ENCODE measurements around the gene KIT. TPM values are rescaled to one million over a fixed set of nuclear protein-coding genes. Genes with fewer than 3 reads are reported as not detected.

The KIT gene
- total RNA-seq, 2 experiments from 2014 or later, result 0.23 to 0.28 TPM

DNA sequence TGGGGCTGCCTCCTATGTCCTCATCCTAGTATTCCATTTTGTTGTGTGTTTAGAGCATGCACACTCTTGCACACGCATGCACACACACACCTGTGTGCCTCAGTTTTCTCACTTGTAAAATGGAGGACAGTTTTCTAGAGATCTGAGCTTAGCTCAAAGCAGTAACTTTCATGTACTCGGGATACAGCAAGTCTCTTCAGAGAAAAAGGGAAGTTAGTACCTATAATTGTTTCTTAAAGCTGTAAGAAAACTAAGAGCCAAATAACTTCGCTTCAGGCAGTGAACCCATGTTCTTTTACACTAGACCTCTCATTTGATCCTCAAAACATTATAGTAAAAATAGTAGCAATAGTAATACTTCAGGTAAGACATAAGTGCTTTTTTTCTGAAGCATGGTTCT, 49.6 kb downstream of the KIT start:
- Mint-ChIP-seq H3K4me1 (no peaks in the 10 kb centered on the region), H3K27me3 (peaks cover 5% of the 10 kb centered on the region), H3K4me3 (no peak overlapping the region), H3K9me3 (no peaks in the 10 kb centered on the region), H3K36me3 (no peaks in the 10 kb centered on the region), H3K27ac (no peak overlapping the region)
- no peak for DNase-seq

GRCh38 chr4:54708339-54709279, 50.9 kb downstream of the KIT start:
- H3K27ac Mint-ChIP-seq, result no peak overlapping the region
- H3K4me3 Mint-ChIP-seq, result no peak overlapping the region

GRCh38 chr4:54709400-54709799, 51.6 kb downstream of the KIT start:
- peaks cover 5% of the 10 kb centered on the region for H3K27me3 Mint-ChIP-seq
- no peak overlapping the region for H3K27ac Mint-ChIP-seq
- no peaks in the 10 kb centered on the region for H3K36me3 Mint-ChIP-seq
- H3K9me3 Mint-ChIP-seq, result no peaks in the 10 kb centered on the region
- no peak overlapping the region for H3K4me3 Mint-ChIP-seq
- no peak for DNase-seq
- no peaks in the 10 kb centered on the region for H3K4me1 Mint-ChIP-seq

More at GRCh38 chr4:54708339-54709279, 50.9 kb downstream of the KIT start:
- DNase-seq, result no peak
- H3K4me1 Mint-ChIP-seq, result no peaks in the 10 kb centered on the region
- no peaks in the 10 kb centered on the region for H3K9me3 Mint-ChIP-seq
- H3K36me3 Mint-ChIP-seq, result no peaks in the 10 kb centered on the region
- H3K27me3 Mint-ChIP-seq, result peaks cover 5% of the 10 kb centered on the region

DNA sequence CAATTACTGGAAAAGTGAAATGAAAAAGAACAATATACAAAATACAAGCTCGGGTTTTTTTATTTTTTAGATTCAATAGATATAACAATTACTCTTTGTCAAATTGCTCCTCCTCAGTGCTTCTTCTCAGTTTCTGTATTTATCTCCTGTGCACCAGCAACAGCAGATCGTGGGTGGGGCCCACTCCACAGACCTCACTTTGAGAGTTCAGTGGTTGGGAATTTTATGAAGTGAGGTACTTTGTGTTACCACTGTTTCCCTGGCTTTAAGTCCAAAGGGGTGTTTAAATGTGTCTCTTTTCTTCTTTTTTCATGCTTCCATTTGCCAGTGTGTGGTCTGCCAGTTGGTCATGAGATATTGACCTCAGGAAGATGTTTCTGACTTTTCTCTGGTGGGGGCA, 54.4 kb downstream of the KIT start:
- Mint-ChIP-seq H3K4me1 (no peaks in the 10 kb centered on the region), H3K27me3 (peaks cover 5% of the 10 kb centered on the region), H3K9me3 (no peaks in the 10 kb centered on the region), H3K36me3 (no peaks in the 10 kb centered on the region), H3K4me3 (no peak overlapping the region), H3K27ac (no peak overlapping the region)
- no peak for DNase-seq

- no peaks in the 10 kb centered on the region for H3K9me3 Mint-ChIP-seq
- H3K27ac Mint-ChIP-seq, result no peak overlapping the region
- no peak for DNase-seq
- H3K27me3 Mint-ChIP-seq, result no peaks in the 10 kb centered on the region
- no peaks in the 10 kb centered on the region for H3K36me3 Mint-ChIP-seq
- H3K4me1 Mint-ChIP-seq, result no peaks in the 10 kb centered on the region
- no peak overlapping the region for H3K4me3 Mint-ChIP-seq
These were observed 56.9 kb downstream of the KIT start for GRCh38 chr4:54714631-54715030.

DNA sequence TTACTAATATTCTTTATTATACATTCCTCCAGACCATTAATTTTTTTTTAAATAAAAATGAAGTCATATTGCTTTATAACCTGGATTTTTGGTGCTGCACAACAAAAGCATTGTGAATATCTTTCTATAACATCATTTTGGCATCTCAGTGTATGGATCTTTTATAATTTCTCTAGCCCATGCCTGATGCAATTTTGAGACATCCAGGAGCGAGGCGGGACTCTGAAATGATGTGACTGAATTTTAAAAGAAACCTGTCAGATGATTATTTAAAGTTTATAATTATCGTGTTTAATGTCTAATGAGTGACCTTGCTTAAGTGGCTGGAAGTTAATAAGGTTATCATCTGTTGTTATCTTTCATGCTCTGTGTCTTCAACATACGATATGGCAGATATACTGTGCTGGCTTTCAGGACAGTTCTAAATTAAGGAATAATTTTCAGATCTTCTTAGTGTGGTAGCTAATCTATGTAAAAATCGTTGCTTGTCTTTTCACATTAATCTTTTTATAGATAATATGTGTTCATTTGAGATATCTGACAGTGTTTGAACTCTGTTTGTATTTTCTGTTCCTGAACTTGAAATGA, 58.8 kb downstream of the KIT start:
- Mint-ChIP-seq H3K9me3 (no peaks in the 10 kb centered on the region), H3K27ac (no peak overlapping the region), H3K4me1 (no peaks in the 10 kb centered on the region), H3K4me3 (no peak overlapping the region), H3K27me3 (no peaks in the 10 kb centered on the region), H3K36me3 (no peaks in the 10 kb centered on the region)
- no peak for DNase-seq

GRCh38 chr4:54717694-54718093, 59.9 kb downstream of the KIT start:
- Mint-ChIP-seq H3K9me3 (no peaks in the 10 kb centered on the region), H3K4me1 (no peaks in the 10 kb centered on the region), H3K36me3 (no peaks in the 10 kb centered on the region), H3K27me3 (no peaks in the 10 kb centered on the region), H3K27ac (no peak overlapping the region), H3K4me3 (no peak overlapping the region)
- no peak for DNase-seq

GRCh38 chr4:54719378-54719777, 61.6 kb downstream of the KIT start:
- H3K4me1 Mint-ChIP-seq, result no peaks in the 10 kb centered on the region
- no peaks in the 10 kb centered on the region for H3K9me3 Mint-ChIP-seq
- no peak overlapping the region for H3K27ac Mint-ChIP-seq
- no peaks in the 10 kb centered on the region for H3K27me3 Mint-ChIP-seq
- H3K36me3 Mint-ChIP-seq, result no peaks in the 10 kb centered on the region
- no peak overlapping the region for H3K4me3 Mint-ChIP-seq
- no peak for DNase-seq

- H3K27me3 Mint-ChIP-seq, result peaks cover 3% of the 10 kb centered on the region
- H3K9me3 Mint-ChIP-seq, result no peaks in the 10 kb centered on the region
- no peaks in the 10 kb centered on the region for H3K4me1 Mint-ChIP-seq
- no peaks in the 10 kb centered on the region for H3K36me3 Mint-ChIP-seq
- no peak for DNase-seq
- no peak overlapping the region for H3K4me3 Mint-ChIP-seq
- H3K27ac Mint-ChIP-seq, result no peak overlapping the region
These were observed 65.5 kb downstream of the KIT start for GRCh38 chr4:54723220-54723619.

DNA sequence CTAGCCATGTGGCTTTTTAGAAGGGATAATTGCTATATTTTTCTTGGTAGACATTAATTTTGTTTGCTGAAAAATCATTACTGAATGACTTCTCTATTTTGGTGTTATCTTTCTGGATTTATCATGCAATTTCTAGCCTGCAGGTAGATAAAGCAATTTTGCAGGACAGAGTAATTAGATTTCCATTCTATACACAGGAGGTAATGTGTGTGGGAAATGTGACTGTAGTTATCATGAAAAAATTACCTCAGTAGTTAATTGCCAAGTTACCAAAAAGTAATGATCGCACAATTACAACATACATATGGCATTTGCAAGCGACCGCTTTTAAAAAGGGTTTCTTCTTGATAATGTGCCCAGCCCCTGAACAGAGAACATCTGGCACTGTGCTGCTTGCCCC, 66.1 kb downstream of the KIT start:
- H3K9me3 Mint-ChIP-seq, result no peaks in the 10 kb centered on the region
- no peak overlapping the region for H3K27ac Mint-ChIP-seq
- peaks cover 3% of the 10 kb centered on the region for H3K27me3 Mint-ChIP-seq
- H3K36me3 Mint-ChIP-seq, result no peaks in the 10 kb centered on the region
- no peaks in the 10 kb centered on the region for H3K4me1 Mint-ChIP-seq
- DNase-seq, result no peak
- no peak overlapping the region for H3K4me3 Mint-ChIP-seq

- no peak for DNase-seq
- H3K27me3 Mint-ChIP-seq, result peaks cover 3% of the 10 kb centered on the region
- H3K36me3 Mint-ChIP-seq, result no peaks in the 10 kb centered on the region
- peaks cover 2% of the 10 kb centered on the region for H3K9me3 Mint-ChIP-seq
- no peak overlapping the region for H3K4me3 Mint-ChIP-seq
- no peak overlapping the region for H3K27ac Mint-ChIP-seq
- no peaks in the 10 kb centered on the region for H3K4me1 Mint-ChIP-seq
These were observed 69.2 kb downstream of the KIT start for GRCh38 chr4:54726907-54727306.

DNA sequence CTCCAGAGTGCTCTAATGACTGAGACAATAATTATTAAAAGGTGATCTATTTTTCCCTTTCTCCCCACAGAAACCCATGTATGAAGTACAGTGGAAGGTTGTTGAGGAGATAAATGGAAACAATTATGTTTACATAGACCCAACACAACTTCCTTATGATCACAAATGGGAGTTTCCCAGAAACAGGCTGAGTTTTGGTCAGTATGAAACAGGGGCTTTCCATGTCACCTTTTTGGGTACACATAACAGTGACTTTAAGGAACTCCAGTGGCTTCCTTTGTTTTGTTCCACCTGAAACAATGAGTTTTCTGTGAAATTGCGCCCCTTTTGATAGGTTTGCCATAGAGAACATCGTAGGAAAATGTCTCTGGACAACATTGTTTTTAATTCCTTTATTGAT, 69.6 kb downstream of the KIT start:
- no peaks in the 10 kb centered on the region for H3K36me3 Mint-ChIP-seq
- H3K9me3 Mint-ChIP-seq, result peaks cover 2% of the 10 kb centered on the region

DNA sequence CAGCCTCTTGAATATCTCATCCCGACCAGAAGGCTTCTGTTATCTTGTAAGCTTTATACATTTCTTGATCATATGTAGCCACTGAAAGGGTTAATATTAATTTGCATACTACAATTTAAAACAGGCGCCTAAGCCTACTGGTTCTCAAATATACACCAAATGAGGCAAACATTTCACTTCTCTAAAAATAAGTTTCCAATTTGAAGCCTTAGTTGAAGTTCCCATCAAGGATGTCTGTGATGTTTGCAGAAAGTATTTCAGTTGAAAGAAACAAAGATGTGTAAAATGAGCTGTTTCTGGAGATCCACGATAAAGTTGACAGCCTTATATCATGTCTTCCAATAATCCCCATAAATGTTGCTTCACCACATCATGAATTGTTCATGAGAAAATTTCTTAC, 70.6 kb downstream of the KIT start:
- Mint-ChIP-seq H3K27me3 (peaks cover 3% of the 10 kb centered on the region), H3K27ac (no peak overlapping the region), H3K36me3 (no peaks in the 10 kb centered on the region), H3K4me3 (no peak overlapping the region), H3K9me3 (peaks cover 2% of the 10 kb centered on the region), H3K4me1 (no peaks in the 10 kb centered on the region)
- no peak for DNase-seq

More for the DNA sequence above, 69.6 kb downstream of the KIT start:
- no peak for DNase-seq
- H3K27ac Mint-ChIP-seq, result no peak overlapping the region
- H3K4me3 Mint-ChIP-seq, result no peak overlapping the region
- H3K4me1 Mint-ChIP-seq, result no peaks in the 10 kb centered on the region
- H3K27me3 Mint-ChIP-seq, result peaks cover 3% of the 10 kb centered on the region

DNA sequence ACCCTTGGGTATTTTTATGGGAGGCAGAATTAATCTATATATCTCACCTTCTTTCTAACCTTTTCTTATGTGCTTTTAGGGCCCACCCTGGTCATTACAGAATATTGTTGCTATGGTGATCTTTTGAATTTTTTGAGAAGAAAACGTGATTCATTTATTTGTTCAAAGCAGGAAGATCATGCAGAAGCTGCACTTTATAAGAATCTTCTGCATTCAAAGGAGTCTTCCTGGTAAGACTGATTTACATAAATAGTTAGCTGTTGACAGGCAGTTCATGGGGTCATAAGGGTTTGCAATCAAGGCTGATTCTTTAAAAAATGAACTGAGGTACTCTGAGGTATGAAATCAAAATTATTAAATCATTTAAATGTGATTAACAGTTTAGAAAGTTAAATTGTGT, 71.5 kb downstream of the KIT start:
- H3K36me3 Mint-ChIP-seq, result no peaks in the 10 kb centered on the region
- no peak overlapping the region for H3K27ac Mint-ChIP-seq
- peaks cover 3% of the 10 kb centered on the region for H3K27me3 Mint-ChIP-seq
- peaks cover 2% of the 10 kb centered on the region for H3K9me3 Mint-ChIP-seq
- DNase-seq, result no peak
- no peak overlapping the region for H3K4me3 Mint-ChIP-seq
- H3K4me1 Mint-ChIP-seq, result no peaks in the 10 kb centered on the region

- H3K27me3 Mint-ChIP-seq, result no peaks in the 10 kb centered on the region
- no peak overlapping the region for H3K27ac Mint-ChIP-seq
- no peaks in the 10 kb centered on the region for H3K4me1 Mint-ChIP-seq
- H3K4me3 Mint-ChIP-seq, result no peak overlapping the region
- no peak for DNase-seq
- no peaks in the 10 kb centered on the region for H3K36me3 Mint-ChIP-seq
- H3K9me3 Mint-ChIP-seq, result peaks cover 2% of the 10 kb centered on the region
These were observed 72.8 kb downstream of the KIT start for GRCh38 chr4:54730581-54730980.

- no peak overlapping the region for H3K27ac Mint-ChIP-seq
- DNase-seq, result no peak
- H3K9me3 Mint-ChIP-seq, result peaks cover 2% of the 10 kb centered on the region
- no peaks in the 10 kb centered on the region for H3K36me3 Mint-ChIP-seq
- H3K4me3 Mint-ChIP-seq, result no peak overlapping the region
- H3K4me1 Mint-ChIP-seq, result no peaks in the 10 kb centered on the region
- no peaks in the 10 kb centered on the region for H3K27me3 Mint-ChIP-seq
These were observed 73.8 kb downstream of the KIT start for GRCh38 chr4:54731552-54731951.
